Measurements from ENCODE around the gene LAMC3.

The LAMC3 gene

GRCh38 chr9:131013015-131013755 is 4.2 kb downstream of the LAMC3 start:
- DNase-seq, result no peak

- no peak for DNase-seq
Measured at GRCh38 chr9:131013771-131014676, 5.0 kb downstream of the LAMC3 start.

GRCh38 chr9:131015112-131015511 is 6.1 kb downstream of the LAMC3 start:
- no peak for DNase-seq

GRCh38 chr9:131015876-131016397 is 7.0 kb downstream of the LAMC3 start:
- DNase-seq, result no peak

GRCh38 chr9:131017067-131017466 is 8.1 kb downstream of the LAMC3 start:
- DNase-seq, result no peak

- DNase-seq, result no peak
Measured at GRCh38 chr9:131018621-131019020, 9.6 kb downstream of the LAMC3 start.

GRCh38 chr9:131019388-131020239 is 10.6 kb downstream of the LAMC3 start:
- no peak for DNase-seq

- DNase-seq, result no peak
Measured at GRCh38 chr9:131020388-131020787, 11.4 kb downstream of the LAMC3 start.

- no peak for DNase-seq
Measured at GRCh38 chr9:131020862-131021261, 11.9 kb downstream of the LAMC3 start.

- no peak for DNase-seq
Measured at GRCh38 chr9:131021785-131022184, 12.8 kb downstream of the LAMC3 start.

- no peak for DNase-seq
Measured at GRCh38 chr9:131024978-131025868, 16.2 kb downstream of the LAMC3 start.

GRCh38 chr9:131025953-131026858 is 17.2 kb downstream of the LAMC3 start:
- no peak for DNase-seq

- no peak for DNase-seq
Measured at GRCh38 chr9:131027048-131027871, 18.3 kb downstream of the LAMC3 start.

GRCh38 chr9:131027872-131028179 is 18.9 kb downstream of the LAMC3 start:
- DNase-seq, result no peak

- DNase-seq, result no peak
Measured at GRCh38 chr9:131028221-131028884, 19.4 kb downstream of the LAMC3 start.

GRCh38 chr9:131028931-131029573 is 20.1 kb downstream of the LAMC3 start:
- DNase-seq, result no peak

- DNase-seq, result no peak
Measured at GRCh38 chr9:131029574-131029952, 20.6 kb downstream of the LAMC3 start.

- no peak for DNase-seq
Measured at GRCh38 chr9:131030239-131031004, 21.4 kb downstream of the LAMC3 start.
